CD4-positive, alpha-beta T cell treated with Interleukin-4 for 1 hour (primary cell): ENCODE measurements around the gene STAG1.
"Not testable (repeated sequence)": the region's sequence is repeated elsewhere in the genome, so short reads cannot be mapped to it uniquely, and the experiment has no call there.

Source experiments
- DNase-seq, 2 donors: peaks; one replicate each; pipeline ENCODE4 v3.0.0-alpha.2; 2020 to 2022

Gene STAG1

GRCh38 chr3:136741063-136741462 lies 11.1 kb downstream of the STAG1 start:
- DNase-seq, result no peak

- no peak for DNase-seq
Measured at GRCh38 chr3:136740351-136740958, 11.7 kb downstream of the STAG1 start.

DNA sequence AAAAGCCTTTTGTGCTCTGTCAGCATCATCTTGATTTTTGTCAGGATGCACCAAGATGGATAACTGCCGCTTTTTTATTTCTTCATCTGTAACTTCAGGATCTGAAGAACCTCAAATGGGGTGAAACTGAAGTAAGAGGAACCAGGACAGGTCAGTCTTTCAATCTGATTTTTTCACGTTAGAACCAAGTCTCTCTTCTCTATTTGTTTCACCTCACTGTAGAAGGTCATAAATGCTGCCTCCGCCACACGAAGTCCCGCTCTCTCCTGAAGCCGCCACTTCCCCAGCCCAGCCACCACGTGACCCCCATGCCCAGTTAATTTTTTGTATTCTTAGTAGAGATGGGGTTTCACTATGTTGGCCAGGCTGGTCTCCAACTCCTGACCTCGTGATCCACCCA lies 15.2 kb downstream of the STAG1 start:
- not testable (repeated sequence) for DNase-seq

GRCh38 chr3:136735103-136735502 lies 17.1 kb downstream of the STAG1 start:
- no peak for DNase-seq

DNA sequence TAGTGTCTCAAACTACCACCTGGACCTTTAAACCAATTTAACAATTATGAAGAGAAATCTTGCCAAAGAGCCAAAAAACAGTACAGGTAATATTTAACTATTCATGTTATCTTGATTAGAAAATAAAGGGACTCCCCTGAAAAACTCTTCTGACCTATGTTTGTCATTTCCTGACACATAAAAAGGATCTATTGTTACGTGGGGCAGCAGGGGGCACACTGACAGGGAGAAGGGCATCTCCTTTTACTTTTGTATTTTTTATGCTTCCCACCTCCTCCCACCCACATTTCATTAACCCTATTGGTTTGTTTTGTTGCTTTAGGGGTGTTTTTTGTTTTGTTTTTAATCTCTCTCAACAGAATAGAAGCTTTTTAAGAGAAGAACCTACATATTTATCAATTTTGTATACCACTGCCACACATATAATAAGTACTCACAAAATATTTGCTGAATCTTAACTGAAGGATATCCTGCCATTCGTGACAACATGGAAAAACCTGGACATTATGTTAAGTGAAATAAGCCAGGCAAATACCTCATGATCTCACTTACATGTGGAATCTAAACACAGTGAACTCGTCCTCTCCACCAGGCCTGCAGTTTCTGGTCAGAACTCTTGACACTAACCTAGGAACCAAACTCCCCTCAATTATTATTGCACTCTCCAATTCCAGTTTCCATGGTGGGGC lies 17.7 kb downstream of the STAG1 start:
- DNase-seq, result peak in 1 of 2 donors; percentile 41

DNA sequence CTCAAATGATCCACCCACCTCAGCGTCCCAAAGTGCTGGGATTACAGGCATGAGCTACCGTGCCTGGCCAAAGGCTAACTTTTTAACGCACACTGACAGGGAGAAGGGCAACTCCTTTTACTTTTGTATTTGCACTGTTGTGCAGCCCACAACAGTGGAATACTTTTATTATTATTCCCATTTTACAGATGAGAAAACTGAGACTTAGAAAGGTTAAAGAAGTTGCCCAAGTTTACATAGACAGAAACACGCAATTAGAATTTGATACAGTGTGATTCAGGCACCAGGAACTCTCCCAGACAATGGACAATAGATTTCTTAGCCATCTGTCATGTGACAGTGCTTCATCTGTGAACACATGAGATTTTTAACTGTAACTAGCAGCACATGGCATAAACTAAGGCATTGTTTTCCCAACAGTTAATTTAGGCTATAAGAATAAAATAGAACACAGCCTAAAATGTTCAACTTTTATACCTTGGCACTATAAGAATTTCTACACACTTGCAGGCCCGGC lies 18.8 kb downstream of the STAG1 start:
- DNase-seq, result no peak

- DNase-seq, result no peak
Measured at GRCh38 chr3:136731274-136731884, 20.8 kb downstream of the STAG1 start.

DNA sequence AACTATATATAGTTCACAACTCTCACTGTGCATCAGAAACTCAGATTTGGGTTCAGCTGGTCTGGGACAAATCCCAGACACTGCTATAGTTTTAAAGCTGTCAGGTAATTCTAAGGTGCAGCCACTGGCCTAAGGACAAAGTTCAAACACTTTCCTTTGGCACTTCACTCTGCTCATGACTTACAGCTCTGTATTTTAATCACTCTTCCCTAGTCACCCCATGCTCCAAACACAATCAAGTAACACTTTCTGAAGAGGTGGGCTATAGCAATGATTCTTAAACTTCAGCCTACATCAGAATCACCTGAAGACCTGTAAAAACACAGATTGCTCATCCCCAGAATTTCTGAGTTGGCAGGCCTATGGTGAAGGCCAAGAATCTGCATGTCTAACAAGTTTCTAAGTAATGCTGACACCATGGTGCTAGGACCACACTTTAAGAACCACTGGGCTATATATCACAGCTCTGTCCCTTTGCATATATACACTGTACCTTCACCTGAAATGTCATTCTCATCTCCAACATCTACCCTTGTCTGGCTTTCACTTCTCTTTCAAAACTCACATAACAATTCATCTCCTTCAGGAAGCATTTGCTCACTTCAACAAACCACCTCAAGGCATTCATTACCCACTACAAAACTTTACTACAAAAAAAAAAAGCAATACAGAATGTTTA lies 21.4 kb downstream of the STAG1 start:
- no peak for DNase-seq

- DNase-seq, result no peak
Measured at GRCh38 chr3:136728918-136729317, 23.3 kb downstream of the STAG1 start.

DNA sequence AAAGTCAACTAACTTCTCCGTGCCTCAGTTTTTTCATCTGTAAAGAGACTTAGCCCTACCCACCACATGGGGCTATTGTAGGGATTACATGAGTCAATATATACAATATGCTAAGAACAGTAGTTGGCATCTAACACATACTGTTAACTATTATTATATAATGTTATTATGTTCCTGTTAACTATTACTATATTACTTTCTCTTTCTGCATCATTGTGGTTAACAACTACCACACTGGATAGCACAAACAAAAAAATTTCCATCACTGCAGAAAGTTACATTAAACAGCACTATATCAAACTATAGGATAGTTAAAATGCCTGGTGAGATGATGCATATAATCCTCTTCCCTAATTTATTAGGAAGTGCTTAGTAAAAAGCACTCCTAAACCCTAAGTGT lies 23.7 kb downstream of the STAG1 start:
- DNase-seq, result peak in 1 of 2 donors; percentile 42

- no peak for DNase-seq
Measured at GRCh38 chr3:136725468-136725867, 26.7 kb downstream of the STAG1 start.

DNA sequence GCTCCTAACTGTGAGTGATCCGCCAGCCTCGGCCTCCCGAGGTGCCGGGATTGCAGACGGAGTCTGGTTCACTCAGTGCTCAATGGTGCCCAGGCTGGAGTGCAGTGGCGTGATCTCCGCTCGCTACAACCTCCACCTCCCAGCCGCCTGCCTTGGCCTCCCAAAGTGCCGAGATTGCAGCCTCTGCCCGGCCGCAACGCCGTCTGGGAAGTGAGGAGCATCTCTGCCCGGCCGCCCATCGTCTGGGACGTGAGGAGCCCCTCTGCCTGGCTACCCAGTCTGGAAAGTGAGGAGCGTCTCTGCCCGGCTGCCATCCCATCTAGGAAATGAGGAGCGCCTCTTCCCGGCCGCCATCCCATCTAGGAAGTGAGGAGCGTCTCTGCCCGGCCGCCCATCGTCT lies 29.3 kb downstream of the STAG1 start:
- DNase-seq, result not testable (repeated sequence)

GRCh38 chr3:136722399-136722798 lies 29.8 kb downstream of the STAG1 start:
- DNase-seq, result not testable (repeated sequence)

DNA sequence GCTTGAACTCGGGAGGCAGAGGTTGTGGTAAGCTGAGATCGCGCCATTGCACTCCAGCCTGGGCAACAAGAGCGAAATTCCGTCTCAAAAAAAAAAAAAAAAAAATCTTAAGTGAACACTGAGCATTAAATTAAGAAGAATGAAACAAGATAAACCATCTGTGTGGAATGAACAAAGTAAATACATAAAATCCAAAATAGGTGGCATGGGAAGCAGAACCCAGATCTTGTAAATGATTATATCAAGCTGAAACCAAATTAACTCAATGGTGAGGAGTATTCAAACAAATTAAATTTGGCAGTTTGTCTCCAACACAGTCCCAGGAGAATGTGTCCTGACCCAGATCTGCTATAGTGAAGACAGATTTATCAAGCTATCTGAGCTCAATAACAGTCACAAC lies 32.1 kb downstream of the STAG1 start:
- no peak for DNase-seq

DNA sequence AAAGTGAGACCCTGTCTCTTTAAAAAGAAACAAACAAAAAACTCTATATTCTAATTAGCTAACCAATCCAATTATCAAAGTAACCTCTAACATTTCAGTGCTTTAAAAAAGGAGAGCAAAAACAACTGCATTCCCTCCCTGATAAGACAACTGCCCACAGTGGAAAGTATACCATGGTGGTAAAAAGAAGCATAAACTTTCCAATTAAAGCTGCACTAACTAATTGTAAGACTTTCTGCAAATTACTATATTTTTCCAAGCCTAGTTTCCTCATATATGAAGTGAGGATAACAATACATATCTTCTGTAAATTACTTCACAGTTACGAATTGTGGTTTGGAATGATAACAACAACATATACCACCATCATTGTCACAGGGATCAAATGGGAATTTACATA lies 35.5 kb downstream of the STAG1 start:
- DNase-seq, result no peak

GRCh38 chr3:136714020-136714419 lies 38.2 kb downstream of the STAG1 start:
- peak in 1 of 2 donors; percentile 47 for DNase-seq

DNA sequence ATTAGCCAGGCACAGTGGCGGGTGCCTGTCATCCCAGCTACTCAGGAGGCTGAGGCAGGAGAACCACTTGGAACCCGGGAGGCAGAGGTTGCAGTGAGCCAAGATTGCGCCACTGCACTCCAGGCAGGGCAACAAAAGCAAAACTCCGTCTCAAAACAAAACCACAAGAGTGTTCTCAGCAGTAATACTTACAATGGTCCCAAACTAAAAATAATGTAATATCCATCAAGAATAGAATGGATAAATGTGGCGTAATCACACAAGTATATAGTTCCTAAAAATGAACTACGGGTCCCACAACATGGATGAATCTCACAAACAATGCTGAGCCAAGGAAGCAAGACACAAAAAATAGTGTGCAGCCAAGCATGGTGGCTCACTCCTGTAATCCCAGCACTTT lies 39.2 kb downstream of the STAG1 start:
- DNase-seq, result no peak

DNA sequence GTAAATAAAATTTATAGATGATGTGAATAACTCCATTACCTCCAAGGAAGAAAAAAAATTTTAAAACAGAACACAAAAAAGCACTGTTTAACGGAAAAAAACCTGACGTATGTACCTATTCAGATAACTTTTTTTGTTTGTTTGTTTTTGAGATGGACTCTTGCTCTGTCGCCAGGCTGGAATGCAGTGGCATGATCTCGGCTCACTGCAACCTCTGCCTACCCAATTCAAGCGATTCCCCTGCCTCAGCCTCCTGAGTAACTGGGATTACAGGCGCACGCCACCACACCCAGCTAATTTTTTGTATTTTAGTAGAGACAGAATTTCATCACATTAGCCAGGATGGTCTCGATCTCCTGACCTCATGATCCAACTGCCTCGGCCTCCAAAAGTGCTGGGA lies 40.3 kb downstream of the STAG1 start:
- DNase-seq, result not testable (repeated sequence)

DNA sequence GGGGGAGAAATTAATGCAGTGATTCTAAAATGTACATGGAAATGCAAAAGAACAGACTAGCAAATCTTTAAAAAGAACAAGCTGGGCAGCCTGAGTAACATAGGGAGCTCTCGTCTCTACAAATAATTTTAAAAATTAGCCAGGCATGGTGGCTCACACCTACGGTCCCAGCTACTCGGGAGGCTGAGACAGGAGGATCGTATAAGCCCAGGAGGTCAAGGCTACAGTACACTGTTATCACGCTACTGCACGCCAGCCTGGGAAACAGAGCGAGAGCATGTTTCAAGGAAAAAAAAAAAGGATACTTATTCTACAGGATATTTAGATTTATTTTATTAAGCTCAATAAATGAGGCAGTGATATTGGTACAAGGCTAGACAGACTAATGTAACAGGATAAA lies 40.9 kb downstream of the STAG1 start:
- no peak for DNase-seq

DNA sequence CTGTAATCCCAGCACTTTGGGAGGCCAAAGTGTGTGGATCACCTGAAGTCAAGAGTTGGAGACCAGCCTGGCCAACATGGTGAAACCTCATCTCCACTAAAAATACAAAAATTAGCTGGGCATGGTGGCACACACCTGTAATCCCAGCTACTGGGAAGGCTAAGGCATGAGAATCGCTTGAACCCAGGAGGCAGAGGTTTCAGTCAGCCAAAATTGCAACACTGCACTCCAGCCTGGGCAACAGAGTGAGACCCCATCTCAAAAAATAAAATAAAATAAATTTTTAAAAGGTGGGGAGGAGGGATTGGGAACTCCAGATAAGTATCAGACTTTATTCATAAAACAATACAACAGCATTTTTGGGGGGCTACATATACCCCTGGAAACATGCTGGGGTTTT lies 42.4 kb downstream of the STAG1 start:
- DNase-seq, result not testable (repeated sequence)

GRCh38 chr3:136708333-136708985 lies 43.7 kb downstream of the STAG1 start:
- no peak for DNase-seq

GRCh38 chr3:136703429-136703828 lies 48.7 kb downstream of the STAG1 start:
- DNase-seq, result no peak

- DNase-seq, result no peak
Measured at GRCh38 chr3:136699271-136699828, 52.8 kb downstream of the STAG1 start.
